A549 (cell line): ENCODE measurements around the gene GCK. TPM values are rescaled to one million over a fixed set of nuclear protein-coding genes. Genes with fewer than 3 reads are reported as not detected.

Source experiments
- ATAC-seq, 2 experiments: fragments of 200-7000 bp in 1 of 2; fragments of >200 bp in 1 of 2; cut with Nextera tagmentation in 1 of 2; cut with Tn5 transposase in 1 of 2; 3 replicates each; pipeline versions ENCODE4 v1.8.0 to v1.9.1; 2018 to 2020; ENCODE audit warnings: mild to moderate bottlenecking in 1 of 2, moderate library complexity in 1 of 2
- CTCF ChIA-PET: fragments of 300-600 bp; sonication (Branson Sonifier 250); formaldehyde crosslinking; extraction: SDS; loops from one replicate; lab custom pipeline; 2021; ENCODE audit warnings: antibody characterized with exemption, inconsistent platforms; lab: Yijun Ruan, JAX
- POLR2A ChIA-PET: fragments of 350-600 bp; formaldehyde crosslinking; extraction: SDS; loops from one replicate; lab custom pipeline; 2021; ENCODE audit warnings: antibody characterized with exemption, inconsistent platforms; lab: Yijun Ruan, JAX
- DNase-seq, 2 experiments: peaks; one replicate each; pipeline versions ENCODE4 v3.0.0 to v3.0.0-alpha.2; 2011 to 2016; ENCODE audit warnings: low read depth in 1 of 2, low spot score in 1 of 2
- FAIRE-seq: peaks from 2 replicates; lab custom pipeline; 2011; peaks lifted over from hg19 to GRCh38; lab: Jason Lieb, UNC
- H3K27ac ChIP-seq, 2 experiments: fragments of >200 bp; sonication (Bioruptor Twin); formaldehyde crosslinking; 3 replicates each; pipeline ENCODE4 v1.5.1; 2016 to 2017
- H3K4me1 ChIP-seq: fragments of >200 bp; sonication (Bioruptor Twin); formaldehyde crosslinking; 3 replicates; pipeline ENCODE4 v1.6.1; 2016
- H3K4me2 ChIP-seq: fragments of >200 bp; sonication (Bioruptor Twin); formaldehyde crosslinking; 3 replicates; pipeline ENCODE4 v1.6.1; 2016
- H3K4me3 ChIP-seq: fragments of >200 bp; sonication (Bioruptor Twin); formaldehyde crosslinking; 3 replicates; pipeline ENCODE4 v1.5.1; 2016
- H3K9me3 ChIP-seq: fragments of >200 bp; sonication (Bioruptor Twin); formaldehyde crosslinking; 3 replicates; pipeline ENCODE4 v1.6.1; 2016
- BHLHE40 ChIP-seq: IDR thresholded peaks from 2 replicates; pipeline ENCODE4 v1.6.1; 2012; ENCODE audit warnings: low read depth, low read length, inconsistent platforms
- CHD4 ChIP-seq: fragments of 200-600 bp; sonication (generic); IDR thresholded peaks from 2 replicates; pipeline ENCODE4 v1.6.1; 2016; ENCODE audit warnings: antibody characterized with exemption, mild to moderate bottlenecking, borderline replicate concordance
- EHF ChIP-seq: fragments of 250-450 bp; sonication (Bioruptor Pico); IDR thresholded peaks from 2 replicates; pipeline ENCODE4 v1.5.0; 2020; ENCODE audit warnings: mild to moderate bottlenecking
- EP300 ChIP-seq, 2 experiments: fragments of >200 bp; sonication (Bioruptor Twin); formaldehyde crosslinking; IDR thresholded peaks; 2 replicates in 1 of 2; 3 replicates in 1 of 2; pipeline ENCODE4 v1.6.1; 2016 to 2017
- FOXS1 ChIP-seq: fragments of 250-450 bp; sonication (Bioruptor Pico); IDR thresholded peaks from 2 replicates; pipeline ENCODE4 v1.5.0; 2020; ENCODE audit warnings: mild to moderate bottlenecking, moderate library complexity
- HEYL ChIP-seq: fragments of 250-450 bp; sonication (Bioruptor Pico); IDR thresholded peaks from 2 replicates; pipeline ENCODE4 v1.8.0; 2021; ENCODE audit warnings: mild to moderate bottlenecking, moderate library complexity
- HOXA7 ChIP-seq: fragments of 250-450 bp; sonication (Bioruptor Pico); IDR thresholded peaks from 2 replicates; pipeline ENCODE4 v1.5.0; 2020; ENCODE audit warnings: mild to moderate bottlenecking, moderate library complexity
- HOXB5 ChIP-seq: fragments of 250-450 bp; sonication (Bioruptor Pico); IDR thresholded peaks from 2 replicates; pipeline ENCODE4 v1.5.0; 2020; ENCODE audit warnings: mild to moderate bottlenecking, moderate library complexity
- JUNB ChIP-seq: fragments of >200 bp; sonication (Bioruptor Twin); formaldehyde crosslinking; IDR thresholded peaks from 2 replicates; pipeline ENCODE4 v1.6.1; 2016
- MAFK ChIP-seq: fragments of 450-650 bp; IDR thresholded peaks from 2 replicates; pipeline ENCODE4 v1.6.1; 2014; ENCODE audit not compliant: partially characterized antibody
- NR3C1 ChIP-seq: fragments of >200 bp; sonication (Bioruptor Twin); formaldehyde crosslinking; IDR thresholded peaks from 3 replicates; pipeline ENCODE4 v1.6.1; 2017
- RCOR1 ChIP-seq: fragments of 150-350 bp; IDR thresholded peaks from 2 replicates; pipeline ENCODE4 v1.6.1; 2014; ENCODE audit warnings: antibody characterized with exemption, low read length, low read depth
- SREBF2 ChIP-seq: fragments of 450-650 bp; IDR thresholded peaks from 2 replicates; pipeline ENCODE4 v1.6.1; 2014; ENCODE audit warnings: mild to moderate bottlenecking, moderate library complexity
- TP53 ChIP-seq: fragments of 250-450 bp; sonication (Bioruptor Pico); IDR thresholded peaks from 2 replicates; pipeline ENCODE4 v1.5.0; 2021; ENCODE audit warnings: mild to moderate bottlenecking, moderate library complexity
- ZNF302 ChIP-seq: fragments of 250-450 bp; sonication (Bioruptor Pico); IDR thresholded peaks from 2 replicates; pipeline ENCODE4 v1.9.0; 2021; ENCODE audit warnings: inconsistent platforms, mild to moderate bottlenecking, moderate library complexity
- WGBS: methylation state at CpG from one replicate; pipeline ENCODE4 v1.1.6; 2017; ENCODE audit errors: missing lambda C conversion rate; 5-methylcytosine and 5-hydroxymethylcytosine counted together
- polyA plus RNA-seq, 4 experiments: library from polyadenylated mRNA; depleted of rRNA in 3 of 4; stranded (reverse); fragments of >200 nt; fragmentation: RNase III in 1 of 4; extraction: RNeasy Plus Mini Kit Qiagen cat#74134 plus additional on column Dnase treatment in 1 of 4; gene quantifications; 2 replicates in 3 of 4; 3 replicates in 1 of 4; pipeline ENCODE4 v1.2.3, GENCODE V29; 2011 to 2017
- TF ChIP-seq, protein P1 (sequence below): fragments of 150-350 bp; IDR thresholded peaks from 2 replicates; pipeline ENCODE4 v1.6.1; 2014; ENCODE audit warnings: low read depth, mild to moderate bottlenecking, low read length
- TF ChIP-seq, protein P2 (sequence below): fragments of >200 bp; sonication (Bioruptor Twin); formaldehyde crosslinking; IDR thresholded peaks from 3 replicates; pipeline ENCODE4 v1.6.1; 2016
- TF ChIP-seq, protein P3 (sequence below): IDR thresholded peaks from 2 replicates; pipeline ENCODE4 v1.6.1; 2012

Gene GCK
- polyA plus RNA-seq, 2 of the 4 experiments (the other 2 are of a cell fraction) = 0.12 TPM; not detected in 1

DNA sequence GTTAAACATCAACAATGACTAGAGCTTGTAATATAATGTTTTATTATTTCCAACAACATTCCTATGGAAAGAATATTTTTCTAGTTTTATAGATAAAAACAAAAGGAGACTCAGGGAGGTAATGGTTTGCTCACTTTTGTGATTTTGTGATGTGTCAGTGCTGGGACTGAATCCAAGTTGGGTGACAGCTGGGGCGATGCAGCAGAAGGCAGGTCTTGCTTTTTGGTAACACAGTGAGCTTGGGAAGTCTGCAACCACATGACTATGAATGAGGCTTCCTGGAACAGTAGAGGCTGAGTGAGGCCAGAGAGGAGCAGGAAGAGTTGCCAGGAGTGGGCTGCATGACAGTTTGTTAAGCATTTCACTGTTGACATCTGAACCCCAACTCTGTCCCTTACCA is 6.7 kb upstream of the GCK start:
- 11% methylated on average over 1 of the region's 1 CpG for WGBS
- H3K4me3 ChIP-seq = no peak overlapping the region
- POLR2A ChIA-PET = interaction anchor here (1.5 kb wide), 1 partner anchor 124 kb away, joined by 5 read pairs; no protein-coding TSS in a partner anchor
- no peak overlapping the region for H3K27ac ChIP-seq
- TF ChIP-seq HOXA7 (CRISPR knock-in tag) = no peak
- TF ChIP-seq, protein P1, sequence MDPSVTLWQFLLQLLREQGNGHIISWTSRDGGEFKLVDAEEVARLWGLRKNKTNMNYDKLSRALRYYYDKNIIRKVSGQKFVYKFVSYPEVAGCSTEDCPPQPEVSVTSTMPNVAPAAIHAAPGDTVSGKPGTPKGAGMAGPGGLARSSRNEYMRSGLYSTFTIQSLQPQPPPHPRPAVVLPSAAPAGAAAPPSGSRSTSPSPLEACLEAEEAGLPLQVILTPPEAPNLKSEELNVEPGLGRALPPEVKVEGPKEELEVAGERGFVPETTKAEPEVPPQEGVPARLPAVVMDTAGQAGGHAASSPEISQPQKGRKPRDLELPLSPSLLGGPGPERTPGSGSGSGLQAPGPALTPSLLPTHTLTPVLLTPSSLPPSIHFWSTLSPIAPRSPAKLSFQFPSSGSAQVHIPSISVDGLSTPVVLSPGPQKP = no peak
- TF ChIP-seq ZNF302 (CRISPR knock-in tag) = no peak
- TF ChIP-seq TP53 = no peak
- TF ChIP-seq CHD4 = no peak
- TF ChIP-seq NR3C1 = no peak
- no peak for TF ChIP-seq BHLHE40
- TF ChIP-seq, protein P2, sequence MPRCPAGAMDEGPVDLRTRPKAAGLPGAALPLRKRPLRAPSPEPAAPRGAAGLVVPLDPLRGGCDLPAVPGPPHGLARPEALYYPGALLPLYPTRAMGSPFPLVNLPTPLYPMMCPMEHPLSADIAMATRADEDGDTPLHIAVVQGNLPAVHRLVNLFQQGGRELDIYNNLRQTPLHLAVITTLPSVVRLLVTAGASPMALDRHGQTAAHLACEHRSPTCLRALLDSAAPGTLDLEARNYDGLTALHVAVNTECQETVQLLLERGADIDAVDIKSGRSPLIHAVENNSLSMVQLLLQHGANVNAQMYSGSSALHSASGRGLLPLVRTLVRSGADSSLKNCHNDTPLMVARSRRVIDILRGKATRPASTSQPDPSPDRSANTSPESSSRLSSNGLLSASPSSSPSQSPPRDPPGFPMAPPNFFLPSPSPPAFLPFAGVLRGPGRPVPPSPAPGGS = no peak
- no peak for TF ChIP-seq HOXB5 (CRISPR knock-in tag)
- TF ChIP-seq JUNB = no peak
- TF ChIP-seq, all 56 proteins: peak for 0
- no peak for ATAC-seq
- Histone ChIP-seq H3K9me3 (no peaks in the 10 kb centered on the region), H3K4me2 (no peak overlapping the region), H3K4me1 (no peaks in the 10 kb centered on the region)
- CTCF ChIA-PET = interaction anchor here (0.6 to 5.8 kb wide), 20 partner anchors 8 to 301 kb away, joined by 3 to 52 read pairs (median 5); no protein-coding TSS in a partner anchor
- no peak for DNase-seq
- no peak for FAIRE-seq

DNA sequence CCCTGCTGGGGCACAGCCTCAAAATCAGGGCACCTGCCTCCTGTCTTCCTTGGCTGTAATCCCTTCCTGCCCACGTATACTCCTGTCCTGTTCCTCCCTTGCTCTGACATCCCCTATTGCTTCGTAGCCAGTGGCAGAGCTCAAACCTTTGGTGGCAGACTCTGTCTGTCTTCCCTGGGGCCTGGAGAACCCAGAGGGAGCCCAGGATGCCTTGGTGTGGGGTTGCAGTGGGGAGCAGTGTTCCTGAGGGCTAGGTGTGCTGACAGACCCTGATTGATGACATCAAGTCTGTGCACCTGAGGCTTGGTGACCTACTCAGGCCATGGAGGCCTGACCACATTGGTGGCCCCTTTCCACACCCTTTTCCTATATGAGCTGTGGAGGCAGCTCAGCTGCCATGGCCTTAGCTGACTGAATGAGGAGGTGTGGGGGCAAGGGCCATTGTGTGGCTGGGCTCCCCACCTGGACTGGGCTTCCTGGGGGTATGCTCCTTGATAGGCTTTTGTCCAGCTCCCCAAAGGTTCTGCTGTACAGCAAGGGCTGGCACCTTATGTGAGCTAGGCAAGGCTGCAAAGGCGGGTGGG is 5.4 kb upstream of the GCK start:
- Histone ChIP-seq H3K27ac (no peak overlapping the region), H3K4me1 (no peaks in the 10 kb centered on the region), H3K9me3 (no peaks in the 10 kb centered on the region), H3K4me3 (no peak overlapping the region), H3K4me2 (no peak overlapping the region)
- POLR2A ChIA-PET = no interaction called here
- DNase-seq = no peak
- 58% methylated on average over 3 of the region's 3 CpGs for WGBS
- CTCF ChIA-PET = interaction anchor here (0.8 to 5.8 kb wide), 6 partner anchors 9 to 126 kb away, joined by 3 to 52 read pairs (median 4); no protein-coding TSS in a partner anchor
- no peak for ATAC-seq
- no peak for FAIRE-seq
- no peak for TF ChIP-seq RCOR1
- TF ChIP-seq FOXS1 (CRISPR knock-in tag) = no peak
- TF ChIP-seq EP300 (IDR thresholded peaks at IDR 0.05) = no peak
- no peak for TF ChIP-seq HEYL (CRISPR knock-in tag)
- no peak for TF ChIP-seq EHF (CRISPR knock-in tag)
- no peak for TF ChIP-seq ZNF302 (CRISPR knock-in tag)
- TF ChIP-seq SREBF2 = no peak

DNA sequence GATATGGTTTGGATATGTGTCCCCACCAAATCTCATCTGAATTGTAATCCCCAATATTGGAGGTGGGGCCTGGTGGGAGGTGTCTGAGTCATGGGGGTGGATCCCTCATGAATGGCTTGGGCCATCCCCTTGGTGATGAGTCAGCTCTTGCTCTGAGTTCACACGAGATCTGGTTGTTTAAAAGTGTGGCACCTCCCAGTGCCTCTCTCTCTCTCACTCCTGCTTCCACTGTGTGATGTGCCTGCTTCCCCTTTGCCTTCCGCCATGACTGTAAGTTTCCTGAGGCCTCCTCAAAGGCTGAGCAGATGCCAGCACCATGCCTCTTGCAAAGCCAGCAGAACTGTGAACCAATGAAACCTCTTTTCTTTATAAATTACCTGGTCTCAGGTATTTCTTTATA is 4.8 kb upstream of the GCK start:
- Histone ChIP-seq H3K4me3 (no peak overlapping the region), H3K4me1 (no peaks in the 10 kb centered on the region), H3K4me2 (no peak overlapping the region), H3K9me3 (no peaks in the 10 kb centered on the region), H3K27ac (no peak overlapping the region)
- DNase-seq (no peak), FAIRE-seq (no peak), ATAC-seq (no peak)
- TF ChIP-seq, protein P3, sequence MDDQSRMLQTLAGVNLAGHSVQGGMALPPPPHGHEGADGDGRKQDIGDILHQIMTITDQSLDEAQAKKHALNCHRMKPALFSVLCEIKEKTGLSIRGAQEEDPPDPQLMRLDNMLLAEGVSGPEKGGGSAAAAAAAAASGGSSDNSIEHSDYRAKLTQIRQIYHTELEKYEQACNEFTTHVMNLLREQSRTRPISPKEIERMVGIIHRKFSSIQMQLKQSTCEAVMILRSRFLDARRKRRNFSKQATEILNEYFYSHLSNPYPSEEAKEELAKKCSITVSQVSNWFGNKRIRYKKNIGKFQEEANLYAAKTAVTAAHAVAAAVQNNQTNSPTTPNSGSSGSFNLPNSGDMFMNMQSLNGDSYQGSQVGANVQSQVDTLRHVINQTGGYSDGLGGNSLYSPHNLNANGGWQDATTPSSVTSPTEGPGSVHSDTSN = no peak
- peak; percentile 19 for TF ChIP-seq MAFK
- WGBS = 50% methylated on average over 2 of the region's 2 CpGs
- ChIA-PET CTCF (interaction anchor here (0.8 to 5.8 kb wide), 6 partner anchors 8 to 125 kb away, joined by 3 to 52 read pairs (median 4); no protein-coding TSS in a partner anchor), POLR2A (no interaction called here)
